ENCODE data around the gene TBC1D4. TPM values are rescaled to one million over a fixed set of nuclear protein-coding genes. Genes with fewer than 3 reads are reported as not detected.

The TBC1D4 gene
- total RNA-seq, 2 experiments from 2014 or later = 37.4 to 42.0 TPM

GRCh38 chr13:75414036-75414827 lies 67.7 kb downstream of the TBC1D4 start:
- DNase-seq (no peak), ATAC-seq (ENCODE audit: poor library complexity) (no peak)
- no peaks in the 10 kb centered on the region for H3K4me1 ChIP-seq (ENCODE audit: insufficient read depth, low read length)
- H3K4me3 ChIP-seq (ENCODE audit: low read length) = no peak overlapping the region
- POLR2A ChIA-PET = no interaction called here
- no peak for TF ChIP-seq CTCF (IDR thresholded peaks at IDR 0.05)
- Mint-ChIP-seq H3K4me1 (ENCODE audit: low read depth) (no peaks in the 10 kb centered on the region), H3K27me3 (no peaks in the 10 kb centered on the region), H3K27ac (no peak overlapping the region), H3K36me3 (ENCODE audit: low read depth) (no peaks in the 10 kb centered on the region), H3K4me3 (no peak overlapping the region), H3K9me3 (no peaks in the 10 kb centered on the region)
- H3K9me3 ChIP-seq (ENCODE audit: control insufficient read depth in 1 of 2, insufficient read depth in 1 of 2, low read length in 2 of 2) = no peaks in the 10 kb centered on the region
- H3K36me3 ChIP-seq (ENCODE audit: insufficient read depth, low read length) = no peaks in the 10 kb centered on the region
- H3K27ac ChIP-seq (ENCODE audit: low read depth in 1 of 2, low read length in 2 of 2) = no peak overlapping the region
- CTCF ChIA-PET = no interaction called here
- intact Hi-C loops (cut with DNase I, micrococcal nuclease) = no loop called here
- H3K27me3 ChIP-seq (ENCODE audit: control insufficient read depth in 1 of 2, insufficient read depth in 2 of 2, low read length in 2 of 2) = no peaks in the 10 kb centered on the region

GRCh38 chr13:75411924-75412537 lies 69.9 kb downstream of the TBC1D4 start:
- Mint-ChIP-seq H3K9me3 (no peaks in the 10 kb centered on the region), H3K4me3 (no peak overlapping the region), H3K36me3 (ENCODE audit: low read depth) (no peaks in the 10 kb centered on the region), H3K27ac (no peak overlapping the region), H3K27me3 (peaks cover 5% of the 10 kb centered on the region), H3K4me1 (ENCODE audit: low read depth) (no peaks in the 10 kb centered on the region)
- Histone ChIP-seq H3K4me3 (ENCODE audit: low read length) (no peak overlapping the region), H3K9me3 (ENCODE audit: control insufficient read depth in 1 of 2, insufficient read depth in 1 of 2, low read length in 2 of 2) (no peaks in the 10 kb centered on the region), H3K27me3 (ENCODE audit: control insufficient read depth in 1 of 2, insufficient read depth in 2 of 2, low read length in 2 of 2) (no peaks in the 10 kb centered on the region), H3K36me3 (ENCODE audit: insufficient read depth, low read length) (no peaks in the 10 kb centered on the region), H3K4me1 (ENCODE audit: insufficient read depth, low read length) (no peaks in the 10 kb centered on the region), H3K27ac (ENCODE audit: low read depth in 1 of 2, low read length in 2 of 2) (no peak overlapping the region)
- no peak for TF ChIP-seq CTCF (IDR thresholded peaks at IDR 0.05)
- ATAC-seq (ENCODE audit: poor library complexity) (no peak), DNase-seq (no peak)
- intact Hi-C loops (cut with DNase I, micrococcal nuclease) = no loop called here
- ChIA-PET CTCF (interaction anchor here (0.7 kb wide), 1 partner anchor 10 kb away, joined by 3 read pairs; no protein-coding TSS in a partner anchor), POLR2A (no interaction called here)

GRCh38 chr13:75410207-75410606 lies 71.8 kb downstream of the TBC1D4 start:
- Mint-ChIP-seq H3K4me3 (no peak overlapping the region), H3K4me1 (ENCODE audit: low read depth) (no peaks in the 10 kb centered on the region), H3K27me3 (peaks cover 5% of the 10 kb centered on the region), H3K9me3 (no peaks in the 10 kb centered on the region), H3K27ac (no peak overlapping the region), H3K36me3 (ENCODE audit: low read depth) (no peaks in the 10 kb centered on the region)
- no peaks in the 10 kb centered on the region for H3K27me3 ChIP-seq (ENCODE audit: control insufficient read depth in 1 of 2, insufficient read depth in 2 of 2, low read length in 2 of 2)
- no peak overlapping the region for H3K27ac ChIP-seq (ENCODE audit: low read depth in 1 of 2, low read length in 2 of 2)
- intact Hi-C loops (cut with DNase I, micrococcal nuclease) = no loop called here
- POLR2A ChIA-PET = no interaction called here
- no peak overlapping the region for H3K4me3 ChIP-seq (ENCODE audit: low read length)
- CTCF ChIA-PET = no interaction called here
- no peaks in the 10 kb centered on the region for H3K9me3 ChIP-seq (ENCODE audit: control insufficient read depth in 1 of 2, insufficient read depth in 1 of 2, low read length in 2 of 2)
- no peaks in the 10 kb centered on the region for H3K4me1 ChIP-seq (ENCODE audit: insufficient read depth, low read length)
- ATAC-seq (ENCODE audit: poor library complexity) (no peak), DNase-seq (no peak)
- TF ChIP-seq CTCF (IDR thresholded peaks at IDR 0.05) = no peak
- no peaks in the 10 kb centered on the region for H3K36me3 ChIP-seq (ENCODE audit: insufficient read depth, low read length)

All from CD4-positive, alpha-beta T cell (primary cell).